Pons (tissue), 1 donor: ENCODE results near the gene CAND1.
A peak's percentile ranks its signal among the peaks of the same experiment; 100 is the strongest.

Experiments used
- DNase-seq: peaks from one replicate; pipeline ENCODE4 v3.0.0-alpha.2; 2016; ENCODE audit warnings: low spot score

Gene CAND1

GRCh38 chr12:67268896-67269632, at the start of gene CAND1:
Gene CAND1, plus strand, starts transcription at chr12:67269358. Its CDS starts 360 bp downstream, at chr12:67269718.
- DNase-seq, result peak; percentile 100

- no peak for DNase-seq
These were observed 49.1 kb upstream of the CAND1 start for GRCh38 chr12:67220065-67220464.

- DNase-seq, result peak; percentile 9
These were observed 46.9 kb upstream of the CAND1 start for GRCh38 chr12:67222302-67222701.

- no peak for DNase-seq
These were observed 45.9 kb upstream of the CAND1 start for GRCh38 chr12:67223225-67223624.

GRCh38 chr12:67237231-67237630, 31.9 kb upstream of the CAND1 start:
- DNase-seq, result no peak

GRCh38 chr12:67239061-67239460, 30.1 kb upstream of the CAND1 start:
- no peak for DNase-seq

- DNase-seq, result no peak
These were observed 27.7 kb upstream of the CAND1 start for GRCh38 chr12:67241482-67241881.

- DNase-seq, result no peak
These were observed 25.9 kb upstream of the CAND1 start for GRCh38 chr12:67243260-67243659.

- no peak for DNase-seq
These were observed 23.6 kb upstream of the CAND1 start for GRCh38 chr12:67245571-67245970.

- no peak for DNase-seq
These were observed 18.1 kb upstream of the CAND1 start for GRCh38 chr12:67251012-67251411.

GRCh38 chr12:67254372-67255026, 14.7 kb upstream of the CAND1 start:
- DNase-seq, result no peak

GRCh38 chr12:67256649-67257048, 12.5 kb upstream of the CAND1 start:
- no peak for DNase-seq

- no peak for DNase-seq
These were observed 5.7 kb upstream of the CAND1 start for GRCh38 chr12:67263471-67263870.

GRCh38 chr12:67268335-67268895, 743 bp upstream of the CAND1 start:
- peak; percentile 100 for DNase-seq

- DNase-seq, result peak; percentile 31
These were observed 745 bp downstream of the CAND1 start for GRCh38 chr12:67269633-67270573.

- no peak for DNase-seq
These were observed 1.5 kb downstream of the CAND1 start for GRCh38 chr12:67270622-67271021.

- DNase-seq, result no peak
These were observed 2.8 kb downstream of the CAND1 start for GRCh38 chr12:67271976-67272375.

GRCh38 chr12:67274186-67274585, 5.0 kb downstream of the CAND1 start:
- DNase-seq, result no peak

- no peak for DNase-seq
These were observed 6.3 kb downstream of the CAND1 start for GRCh38 chr12:67275380-67275913.

- no peak for DNase-seq
These were observed 7.3 kb downstream of the CAND1 start for GRCh38 chr12:67276421-67276820.

GRCh38 chr12:67279637-67280036, 10.5 kb downstream of the CAND1 start:
- no peak for DNase-seq

- no peak for DNase-seq
These were observed 10.9 kb downstream of the CAND1 start for GRCh38 chr12:67280088-67280487.
